HepG2 (cell line): ENCODE measurements around the gene GPR4. TPM values are rescaled to one million over a fixed set of nuclear protein-coding genes. Genes with fewer than 3 reads are reported as not detected.

Experiments used
- HES4 ChIP-seq: sonication (generic); formaldehyde crosslinking; IDR thresholded peaks from 2 replicates; pipeline ENCODE4 v1.9.0; 2021; ENCODE audit warnings: mild to moderate bottlenecking, missing genetic modification reagents, borderline replicate concordance
- HNF4A ChIP-seq: sonication (generic); formaldehyde crosslinking; IDR thresholded peaks from 2 replicates; pipeline ENCODE4 v1.4.0; 2020; ENCODE audit warnings: missing genetic modification reagents
- NPAS2 ChIP-seq: sonication (generic); formaldehyde crosslinking; IDR thresholded peaks from 2 replicates; pipeline ENCODE4 v1.8.0; 2022; ENCODE audit warnings: mild to moderate bottlenecking, missing genetic modification reagents, borderline replicate concordance
- PTBP1 ChIP-seq: fragments of 200-400 bp; formaldehyde crosslinking; IDR thresholded peaks from 2 replicates; pipeline ENCODE4 v1.6.1; 2018; ENCODE audit warnings: low read length, low read depth; ENCODE audit not compliant: poor library complexity, severe bottlenecking
- TCF12 ChIP-seq, 2 experiments: fragments of 450-650 bp in 1 of 2; sonication (generic) in 1 of 2; formaldehyde crosslinking in 1 of 2; IDR thresholded peaks; 2 replicates each; pipeline versions ENCODE4 v1.6.1 to v1.8.0; 2017 to 2022; ENCODE audit warnings: antibody characterized with exemption in 1 of 2, mild to moderate bottlenecking in 1 of 2, missing genetic modification reagents in 1 of 2, moderate library complexity in 1 of 2
- THAP11 ChIP-seq: IDR thresholded peaks from 2 replicates; pipeline ENCODE4 v1.6.1; 2016; ENCODE audit warnings: missing biosample characterization, missing genetic modification reagents
- ZNF121 ChIP-seq: sonication (generic); formaldehyde crosslinking; IDR thresholded peaks from 2 replicates; pipeline ENCODE4 v1.5.0; 2020; ENCODE audit warnings: mild to moderate bottlenecking, missing genetic modification reagents
- ZNF772 ChIP-seq: sonication (generic); formaldehyde crosslinking; IDR thresholded peaks from 2 replicates; pipeline ENCODE4 v1.5.0; 2020; ENCODE audit warnings: mild to moderate bottlenecking, missing genetic modification reagents
- polyA plus RNA-seq, 8 experiments: library from polyadenylated mRNA; depleted of rRNA in 3 of 8; stranded (reverse) in 7 of 8; unstranded in 1 of 8; fragments of >200 nt; fragmentation: Illumina TruSeq in 4 of 8; extraction: Trizol in 4 of 8; gene quantifications; 2 replicates each; pipeline versions ENCODE4 v1.2.1 to v1.2.3, GENCODE V29; 2011 to 2016; ENCODE audit warnings: low read depth in 4 of 8, missing spikeins in 1 of 8, mixed read lengths in 1 of 8; ENCODE audit not compliant: insufficient read depth in 1 of 8
- total RNA-seq, 5 experiments: library from RNA; depleted of rRNA; stranded (reverse); fragments of >200 nt; fragmentation: Illumina TruSeq; extraction: Trizol; gene quantifications; 2 replicates each; pipeline ENCODE4 v1.2.3, GENCODE V29; 2016; ENCODE audit warnings: low read depth in 1 of 5
- TF ChIP-seq, protein P1 (sequence below), 2 experiments: sonication (generic) in 1 of 2; formaldehyde crosslinking in 1 of 2; IDR thresholded peaks; 2 replicates each; pipeline versions ENCODE4 v1.4.0 to v1.6.1; 2018 to 2020; ENCODE audit warnings: missing genetic modification reagents in 2 of 2, borderline replicate concordance in 1 of 2, low read depth in 1 of 2, mild to moderate bottlenecking in 1 of 2, missing biosample characterization in 1 of 2
- TF ChIP-seq, protein P2 (sequence below): sonication (generic); formaldehyde crosslinking; IDR thresholded peaks from 2 replicates; pipeline ENCODE4 v1.9.0; 2021; ENCODE audit warnings: missing genetic modification reagents, mild to moderate bottlenecking, borderline replicate concordance
- TF ChIP-seq, protein P3 (sequence below): sonication (generic); formaldehyde crosslinking; IDR thresholded peaks from one replicate; pipeline ENCODE4 v1.5.1; 2020; ENCODE audit warnings: mild to moderate bottlenecking, missing genetic modification reagents; ENCODE audit errors: not compliant biosample characterization

The GPR4 gene
- total and polyA plus RNA-seq, 2 of the 13 experiments (the other 11 are each of a cell fraction or from before 2014, with no cell fraction given), result 0.15 TPM; not detected in 1

GRCh38 chr19:45607071-45608029, 5.3 kb upstream of the GPR4 start (continued):
- TF ChIP-seq, protein P1, sequence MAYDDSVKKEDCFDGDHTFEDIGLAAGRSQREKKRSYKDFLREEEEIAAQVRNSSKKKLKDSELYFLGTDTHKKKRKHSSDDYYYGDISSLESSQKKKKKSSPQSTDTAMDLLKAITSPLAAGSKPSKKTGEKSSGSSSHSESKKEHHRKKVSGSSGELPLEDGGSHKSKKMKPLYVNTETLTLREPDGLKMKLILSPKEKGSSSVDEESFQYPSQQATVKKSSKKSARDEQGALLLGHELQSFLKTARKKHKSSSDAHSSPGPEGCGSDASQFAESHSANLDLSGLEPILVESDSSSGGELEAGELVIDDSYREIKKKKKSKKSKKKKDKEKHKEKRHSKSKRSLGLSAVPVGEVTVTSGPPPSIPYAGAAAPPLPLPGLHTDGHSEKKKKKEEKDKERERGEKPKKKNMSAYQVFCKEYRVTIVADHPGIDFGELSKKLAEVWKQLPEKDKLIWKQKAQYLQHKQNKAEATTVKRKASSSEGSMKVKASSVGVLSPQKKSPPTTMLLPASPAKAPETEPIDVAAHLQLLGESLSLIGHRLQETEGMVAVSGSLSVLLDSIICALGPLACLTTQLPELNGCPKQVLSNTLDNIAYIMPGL (CRISPR knock-in tag; IDR thresholded peaks at IDR 0.05; ENCODE audit: borderline replicate concordance in 1 of 2, low read depth in 1 of 2), result peak; percentile 71 to 84
- TF ChIP-seq HNF4A (CRISPR knock-in tag), result no peak
- no peak for TF ChIP-seq NPAS2 (CRISPR knock-in tag)
- TF ChIP-seq TCF12 (IDR thresholded peaks at IDR 0.05), result no peak
- TF ChIP-seq TCF12 (CRISPR knock-in tag; IDR thresholded peaks at IDR 0.05), result no peak
- no peak; the same call in 1 of the 2 replicates for TF ChIP-seq HES4
- TF ChIP-seq THAP11, result peak; percentile 45; the same call in 1 of the 2 replicates
- TF ChIP-seq, protein P2, sequence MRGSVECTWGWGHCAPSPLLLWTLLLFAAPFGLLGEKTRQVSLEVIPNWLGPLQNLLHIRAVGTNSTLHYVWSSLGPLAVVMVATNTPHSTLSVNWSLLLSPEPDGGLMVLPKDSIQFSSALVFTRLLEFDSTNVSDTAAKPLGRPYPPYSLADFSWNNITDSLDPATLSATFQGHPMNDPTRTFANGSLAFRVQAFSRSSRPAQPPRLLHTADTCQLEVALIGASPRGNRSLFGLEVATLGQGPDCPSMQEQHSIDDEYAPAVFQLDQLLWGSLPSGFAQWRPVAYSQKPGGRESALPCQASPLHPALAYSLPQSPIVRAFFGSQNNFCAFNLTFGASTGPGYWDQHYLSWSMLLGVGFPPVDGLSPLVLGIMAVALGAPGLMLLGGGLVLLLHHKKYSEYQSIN (CRISPR knock-in tag), result no peak
- TF ChIP-seq, protein P3, sequence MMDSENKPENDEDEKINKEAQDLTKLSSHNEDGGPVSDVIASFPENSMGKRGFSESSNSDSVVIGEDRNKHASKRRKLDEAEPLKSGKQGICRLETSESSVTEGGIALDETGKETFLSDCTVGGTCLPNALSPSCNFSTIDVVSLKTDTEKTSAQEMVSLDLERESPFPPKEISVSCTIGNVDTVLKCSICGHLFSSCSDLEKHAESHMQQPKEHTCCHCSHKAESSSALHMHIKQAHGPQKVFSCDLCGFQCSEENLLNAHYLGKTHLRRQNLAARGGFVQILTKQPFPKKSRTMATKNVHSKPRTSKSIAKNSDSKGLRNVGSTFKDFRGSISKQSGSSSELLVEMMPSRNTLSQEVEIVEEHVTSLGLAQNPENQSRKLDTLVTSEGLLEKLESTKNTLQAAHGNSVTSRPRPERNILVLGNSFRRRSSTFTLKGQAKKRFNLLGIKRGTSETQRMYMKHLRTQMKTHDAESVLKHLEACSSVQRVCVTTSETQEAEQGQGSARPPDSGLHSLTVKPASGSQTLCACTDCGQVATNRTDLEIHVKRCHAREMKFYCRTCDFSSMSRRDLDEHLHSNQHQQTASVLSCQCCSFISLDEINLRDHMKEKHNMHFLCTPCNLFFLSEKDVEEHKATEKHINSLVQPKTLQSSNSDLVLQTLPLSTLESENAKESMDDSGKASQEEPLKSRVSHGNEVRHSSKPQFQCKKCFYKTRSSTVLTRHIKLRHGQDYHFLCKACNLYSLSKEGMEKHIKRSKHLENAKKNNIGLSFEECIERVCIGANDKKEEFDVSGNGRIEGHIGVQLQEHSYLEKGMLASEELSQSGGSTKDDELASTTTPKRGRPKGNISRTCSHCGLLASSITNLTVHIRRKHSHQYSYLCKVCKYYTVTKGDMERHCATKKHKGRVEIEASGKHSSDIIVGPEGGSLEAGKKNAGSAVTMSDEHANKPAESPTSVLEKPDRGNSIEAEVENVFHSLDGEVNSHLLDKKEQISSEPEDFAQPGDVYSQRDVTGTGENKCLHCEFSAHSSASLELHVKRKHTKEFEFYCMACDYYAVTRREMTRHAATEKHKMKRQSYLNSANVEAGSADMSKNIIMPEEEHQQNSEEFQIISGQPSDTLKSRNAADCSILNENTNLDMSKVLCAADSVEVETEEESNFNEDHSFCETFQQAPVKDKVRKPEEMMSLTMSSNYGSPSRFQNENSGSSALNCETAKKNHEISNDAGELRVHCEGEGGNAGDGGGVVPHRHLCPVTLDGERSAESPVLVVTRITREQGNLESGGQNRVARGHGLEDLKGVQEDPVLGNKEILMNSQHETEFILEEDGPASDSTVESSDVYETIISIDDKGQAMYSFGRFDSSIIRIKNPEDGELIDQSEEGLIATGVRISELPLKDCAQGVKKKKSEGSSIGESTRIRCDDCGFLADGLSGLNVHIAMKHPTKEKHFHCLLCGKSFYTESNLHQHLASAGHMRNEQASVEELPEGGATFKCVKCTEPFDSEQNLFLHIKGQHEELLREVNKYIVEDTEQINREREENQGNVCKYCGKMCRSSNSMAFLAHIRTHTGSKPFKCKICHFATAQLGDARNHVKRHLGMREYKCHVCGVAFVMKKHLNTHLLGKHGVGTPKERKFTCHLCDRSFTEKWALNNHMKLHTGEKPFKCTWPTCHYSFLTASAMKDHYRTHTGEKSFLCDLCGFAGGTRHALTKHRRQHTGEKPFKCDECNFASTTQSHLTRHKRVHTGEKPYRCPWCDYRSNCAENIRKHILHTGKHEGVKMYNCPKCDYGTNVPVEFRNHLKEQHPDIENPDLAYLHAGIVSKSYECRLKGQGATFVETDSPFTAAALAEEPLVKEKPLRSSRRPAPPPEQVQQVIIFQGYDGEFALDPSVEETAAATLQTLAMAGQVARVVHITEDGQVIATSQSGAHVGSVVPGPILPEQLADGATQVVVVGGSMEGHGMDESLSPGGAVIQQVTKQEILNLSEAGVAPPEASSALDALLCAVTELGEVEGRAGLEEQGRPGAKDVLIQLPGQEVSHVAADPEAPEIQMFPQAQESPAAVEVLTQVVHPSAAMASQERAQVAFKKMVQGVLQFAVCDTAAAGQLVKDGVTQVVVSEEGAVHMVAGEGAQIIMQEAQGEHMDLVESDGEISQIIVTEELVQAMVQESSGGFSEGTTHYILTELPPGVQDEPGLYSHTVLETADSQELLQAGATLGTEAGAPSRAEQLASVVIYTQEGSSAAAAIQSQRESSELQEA (CRISPR knock-in tag), result no peak
- TF ChIP-seq ZNF772 (CRISPR knock-in tag), result no peak
- TF ChIP-seq PTBP1, result no peak
- no peak for TF ChIP-seq ZNF121
